OCI-LY3 (cell line): Measurements from ENCODE around the gene CYP26C1.

Experiments used
- EZH2phosphoT487 ChIP-seq: fragments of 200-600 bp; shearing (Covaris generic); IDR thresholded peaks from 2 replicates; pipeline ENCODE4 v1.6.1; 2018; ENCODE audit warnings: antibody characterized with exemption, mixed run types, low read depth
- TF ChIP-seq, protein P1 (sequence below): fragments of 200-600, 300-600 bp; sonication (generic); IDR thresholded peaks from 2 replicates; pipeline ENCODE4 v1.5.1; 2014; ENCODE audit warnings: antibody characterized with exemption, low read length, low read depth

DNA sequence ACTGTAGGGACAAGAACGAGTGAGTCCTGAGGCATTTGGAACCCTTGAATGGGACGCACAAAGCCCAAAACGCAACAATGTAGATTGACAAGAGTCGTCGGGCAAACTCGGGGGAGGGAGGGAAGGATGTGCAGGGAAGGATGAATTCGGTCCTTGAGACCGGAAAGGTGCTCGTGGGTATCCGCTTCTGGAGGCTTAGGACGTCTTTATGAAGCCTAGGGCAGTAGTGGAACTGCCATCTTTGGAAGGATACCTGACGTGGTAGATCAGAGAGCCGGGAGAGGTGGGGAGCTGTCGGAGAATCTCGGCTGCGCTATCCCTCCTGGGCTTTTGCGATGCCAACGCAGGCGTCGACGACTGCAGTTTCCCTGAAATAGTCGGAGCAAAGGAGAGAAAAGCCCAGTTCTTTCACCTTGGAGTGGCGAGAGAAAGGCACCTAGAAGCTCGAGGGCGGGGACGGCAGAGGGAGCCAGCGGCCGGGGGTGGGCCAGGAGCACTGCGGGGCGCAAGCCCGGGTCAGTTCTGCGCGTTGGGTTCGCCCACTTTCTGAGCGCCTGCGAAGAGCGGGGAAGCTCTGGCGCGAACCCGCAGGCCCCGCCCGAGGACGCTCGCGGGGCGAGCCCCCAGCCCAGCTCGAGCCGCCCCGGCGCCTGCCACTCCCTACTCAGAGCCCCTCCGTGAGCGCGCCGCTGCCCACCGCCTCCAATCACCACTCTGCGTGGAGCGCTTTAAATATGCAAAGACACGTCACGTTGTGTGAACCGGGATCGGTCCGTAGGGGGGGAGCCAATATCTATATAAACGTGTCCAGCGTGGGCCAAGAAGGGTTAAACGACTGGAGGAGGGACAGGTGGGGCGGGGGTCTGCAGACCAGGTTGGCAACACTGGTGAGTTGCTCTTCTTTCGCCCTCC lies at the start of gene CYP26C1:
- TF ChIP-seq EZH2phosphoT487 = no peak
- TF ChIP-seq, protein P1, sequence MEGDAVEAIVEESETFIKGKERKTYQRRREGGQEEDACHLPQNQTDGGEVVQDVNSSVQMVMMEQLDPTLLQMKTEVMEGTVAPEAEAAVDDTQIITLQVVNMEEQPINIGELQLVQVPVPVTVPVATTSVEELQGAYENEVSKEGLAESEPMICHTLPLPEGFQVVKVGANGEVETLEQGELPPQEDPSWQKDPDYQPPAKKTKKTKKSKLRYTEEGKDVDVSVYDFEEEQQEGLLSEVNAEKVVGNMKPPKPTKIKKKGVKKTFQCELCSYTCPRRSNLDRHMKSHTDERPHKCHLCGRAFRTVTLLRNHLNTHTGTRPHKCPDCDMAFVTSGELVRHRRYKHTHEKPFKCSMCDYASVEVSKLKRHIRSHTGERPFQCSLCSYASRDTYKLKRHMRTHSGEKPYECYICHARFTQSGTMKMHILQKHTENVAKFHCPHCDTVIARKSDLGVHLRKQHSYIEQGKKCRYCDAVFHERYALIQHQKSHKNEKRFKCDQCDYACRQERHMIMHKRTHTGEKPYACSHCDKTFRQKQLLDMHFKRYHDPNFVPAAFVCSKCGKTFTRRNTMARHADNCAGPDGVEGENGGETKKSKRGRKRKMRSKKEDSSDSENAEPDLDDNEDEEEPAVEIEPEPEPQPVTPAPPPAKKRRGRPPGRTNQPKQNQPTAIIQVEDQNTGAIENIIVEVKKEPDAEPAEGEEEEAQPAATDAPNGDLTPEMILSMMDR = no peak
